WTC11 (cell line): ENCODE results near the gene GTF2F1.

Experiments used
- EMX1 ChIP-seq: fragments of 250-450 bp; sonication (Bioruptor Pico); IDR thresholded peaks from 2 replicates; pipeline ENCODE4 v1.8.0; 2021; ENCODE audit warnings: mild to moderate bottlenecking
- GABPB1 ChIP-seq: sonication (generic); formaldehyde crosslinking; IDR thresholded peaks from 2 replicates; pipeline ENCODE4 v1.8.1; 2023; ENCODE audit warnings: mild to moderate bottlenecking, missing genetic modification reagents
- IRF2 ChIP-seq: sonication (generic); formaldehyde crosslinking; IDR thresholded peaks from 2 replicates; pipeline ENCODE4 v1.8.0; 2022; ENCODE audit warnings: low read depth, missing genetic modification reagents, borderline replicate concordance
- JUN ChIP-seq: sonication (generic); formaldehyde crosslinking; IDR thresholded peaks from 2 replicates; pipeline ENCODE4 v1.8.0; 2023; ENCODE audit warnings: mild to moderate bottlenecking, missing genetic modification reagents
- NFE2L1 ChIP-seq: sonication (generic); formaldehyde crosslinking; IDR thresholded peaks from 2 replicates; pipeline ENCODE4 v1.8.1; 2023; ENCODE audit warnings: missing genetic modification reagents
- NR3C1 ChIP-seq: sonication (generic); formaldehyde crosslinking; conservative IDR thresholded peaks from 2 replicates; pipeline ENCODE4 v1.8.1; 2023; ENCODE audit warnings: low read depth, mild to moderate bottlenecking, missing genetic modification reagents
- OVOL2 ChIP-seq: fragments of 250-450 bp; sonication (Bioruptor Pico); IDR thresholded peaks from 2 replicates; pipeline ENCODE4 v1.9.0; 2021; ENCODE audit warnings: mild to moderate bottlenecking, borderline replicate concordance
- PREB ChIP-seq: sonication (generic); formaldehyde crosslinking; IDR thresholded peaks from 2 replicates; pipeline ENCODE4 v1.8.1; 2022; ENCODE audit warnings: mild to moderate bottlenecking, missing genetic modification reagents, moderate library complexity, borderline replicate concordance
- RELA ChIP-seq: sonication (generic); formaldehyde crosslinking; IDR thresholded peaks from 2 replicates; pipeline ENCODE4 v1.8.1; 2022; ENCODE audit warnings: missing genetic modification reagents, mild to moderate bottlenecking, borderline replicate concordance
- ZNF263 ChIP-seq: sonication (generic); formaldehyde crosslinking; IDR thresholded peaks from 2 replicates; pipeline ENCODE4 v1.8.1; 2022; ENCODE audit warnings: low read depth, mild to moderate bottlenecking, moderate library complexity, missing genetic modification reagents
- TF ChIP-seq, protein P1 (sequence below): fragments of 200-600 bp; IDR thresholded peaks from 2 replicates; pipeline ENCODE4 v1.8.0; 2022; ENCODE audit warnings: antibody characterized with exemption
- TF ChIP-seq, protein P2 (sequence below): sonication (generic); formaldehyde crosslinking; IDR thresholded peaks from 2 replicates; pipeline ENCODE4 v1.8.0; 2022; ENCODE audit warnings: mild to moderate bottlenecking, missing genetic modification reagents
- TF ChIP-seq, protein P3 (sequence below): sonication (generic); formaldehyde crosslinking; conservative IDR thresholded peaks from 2 replicates; pipeline ENCODE4 v1.8.1; 2022; ENCODE audit warnings: mild to moderate bottlenecking, missing genetic modification reagents

- TF ChIP-seq JUN (no peak), EMX1 (no peak), RELA (CRISPR knock-in tag) (0 out of 2 replicates have a peak, but pooled peaks have one; percentile 37), IRF2 (no peak), ZNF263 (CRISPR knock-in tag) (no peak), GABPB1 (CRISPR knock-in tag) (no peak), NR3C1 (CRISPR knock-in tag) (no peak), PREB (no peak), OVOL2 (CRISPR knock-in tag) (no peak), NFE2L1 (CRISPR knock-in tag) (no peak)
- TF ChIP-seq, protein P1, sequence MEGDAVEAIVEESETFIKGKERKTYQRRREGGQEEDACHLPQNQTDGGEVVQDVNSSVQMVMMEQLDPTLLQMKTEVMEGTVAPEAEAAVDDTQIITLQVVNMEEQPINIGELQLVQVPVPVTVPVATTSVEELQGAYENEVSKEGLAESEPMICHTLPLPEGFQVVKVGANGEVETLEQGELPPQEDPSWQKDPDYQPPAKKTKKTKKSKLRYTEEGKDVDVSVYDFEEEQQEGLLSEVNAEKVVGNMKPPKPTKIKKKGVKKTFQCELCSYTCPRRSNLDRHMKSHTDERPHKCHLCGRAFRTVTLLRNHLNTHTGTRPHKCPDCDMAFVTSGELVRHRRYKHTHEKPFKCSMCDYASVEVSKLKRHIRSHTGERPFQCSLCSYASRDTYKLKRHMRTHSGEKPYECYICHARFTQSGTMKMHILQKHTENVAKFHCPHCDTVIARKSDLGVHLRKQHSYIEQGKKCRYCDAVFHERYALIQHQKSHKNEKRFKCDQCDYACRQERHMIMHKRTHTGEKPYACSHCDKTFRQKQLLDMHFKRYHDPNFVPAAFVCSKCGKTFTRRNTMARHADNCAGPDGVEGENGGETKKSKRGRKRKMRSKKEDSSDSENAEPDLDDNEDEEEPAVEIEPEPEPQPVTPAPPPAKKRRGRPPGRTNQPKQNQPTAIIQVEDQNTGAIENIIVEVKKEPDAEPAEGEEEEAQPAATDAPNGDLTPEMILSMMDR = no peak
- TF ChIP-seq, protein P2, sequence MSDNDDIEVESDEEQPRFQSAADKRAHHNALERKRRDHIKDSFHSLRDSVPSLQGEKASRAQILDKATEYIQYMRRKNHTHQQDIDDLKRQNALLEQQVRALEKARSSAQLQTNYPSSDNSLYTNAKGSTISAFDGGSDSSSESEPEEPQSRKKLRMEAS (CRISPR knock-in tag) = no peak
- TF ChIP-seq, protein P3, sequence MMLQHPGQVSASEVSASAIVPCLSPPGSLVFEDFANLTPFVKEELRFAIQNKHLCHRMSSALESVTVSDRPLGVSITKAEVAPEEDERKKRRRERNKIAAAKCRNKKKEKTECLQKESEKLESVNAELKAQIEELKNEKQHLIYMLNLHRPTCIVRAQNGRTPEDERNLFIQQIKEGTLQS (CRISPR knock-in tag) = no peak
Measured at GRCh38 chr19:6374161-6374709, 18.7 kb downstream of the GTF2F1 start.
